K562 (cell line): ENCODE results near the gene NRXN3. TPM values are rescaled to one million over a fixed set of nuclear protein-coding genes. Genes with fewer than 3 reads are reported as not detected.

Experiments used
- ATAC-seq: fragments of 200-7000 bp; cut with Tn5 transposase; 3 replicates; pipeline ENCODE4 v1.9.1; 2020; ENCODE audit warnings: moderate library complexity
- BruUV-seq: library from RNA; stranded (reverse); fragments of 400-500 nt; replicated peaks from 2 replicates; lab custom pipeline; 2021; lab: Mats Ljungman, UMichigan
- CTCF ChIA-PET: fragments of 300-600 bp; formaldehyde crosslinking; extraction: SDS; loops from one replicate; lab custom pipeline; 2021; ENCODE audit warnings: low intra/inter-chr PET ratio; lab: Yijun Ruan, JAX
- POLR2A ChIA-PET: fragments of 300-600, 350-650 bp; sonication (Branson Sonifier 250); formaldehyde crosslinking; extraction: SDS; loops from one replicate; lab custom pipeline; 2021; ENCODE audit warnings: antibody characterized with exemption, inconsistent platforms; lab: Yijun Ruan, JAX
- DNase-seq, 4 experiments: peaks; one replicate each; pipeline versions ENCODE4 v3.0.0 to v3.0.0-alpha.2; 2011 to 2018; ENCODE audit warnings: low spot score in 3 of 4, mixed read lengths in 3 of 4; ENCODE audit errors: extremely low read depth in 1 of 4
- FAIRE-seq: peaks from 2 replicates; lab custom pipeline; 2011; peaks lifted over from hg19 to GRCh38; lab: Jason Lieb, UNC
- H2AFZ ChIP-seq: 2 replicates; pipeline ENCODE4 v1.6.0; 2011; ENCODE audit warnings: low read depth, low read length, control low read depth, inconsistent platforms
- H3K27ac ChIP-seq: fragments of 200-600 bp; 3 replicates; pipeline ENCODE4 v1.8.0; 2011; ENCODE audit warnings: low read depth, mild to moderate bottlenecking, control low read depth, inconsistent platforms, low read length, moderate library complexity, mixed read lengths; ENCODE audit errors: extremely low read depth
- H3K27me3 ChIP-seq, 2 experiments: fragments of 300-600 bp in 1 of 2; 2 replicates in 1 of 2; 3 replicates in 1 of 2; pipeline versions ENCODE4 v1.6.0 to v1.8.0; 2011; ENCODE audit warnings: inconsistent platforms in 2 of 2, low read length in 2 of 2, mild to moderate bottlenecking in 1 of 2, mixed read lengths in 1 of 2, moderate library complexity in 1 of 2; ENCODE audit not compliant: control insufficient read depth in 2 of 2, insufficient read depth in 2 of 2
- H3K36me3 ChIP-seq: fragments of 300-600 bp; 3 replicates; pipeline ENCODE4 v1.8.0; 2011; ENCODE audit warnings: mild to moderate bottlenecking, low read length, inconsistent platforms; ENCODE audit not compliant: control insufficient read depth, insufficient read depth
- H3K4me1 ChIP-seq, 2 experiments: fragments of 200-600 bp in 1 of 2; replicated peaks in 1 of 2; 2 replicates in 1 of 2; 3 replicates in 1 of 2; pipeline versions ENCODE4 v1.5.1 to v1.8.0; 2011; ENCODE audit warnings: inconsistent platforms in 2 of 2, low read length in 2 of 2, mild to moderate bottlenecking in 1 of 2, mixed read lengths in 1 of 2, moderate library complexity in 1 of 2; ENCODE audit not compliant: control insufficient read depth in 2 of 2, insufficient read depth in 2 of 2
- H3K4me2 ChIP-seq: 2 replicates; pipeline ENCODE4 v1.6.1; 2011; ENCODE audit warnings: low read length, control low read depth, inconsistent platforms, mixed read lengths; ENCODE audit not compliant: insufficient read depth
- H3K4me3 ChIP-seq: fragments of 200-600 bp; sonication (generic), shearing (Covaris generic); 2 replicates; pipeline ENCODE4 v1.5.1; 2016; ENCODE audit warnings: control low read depth, inconsistent platforms
- H3K79me2 ChIP-seq: fragments of 200-600 bp; 3 replicates; pipeline ENCODE4 v1.8.0; 2011; ENCODE audit warnings: low read length, inconsistent platforms; ENCODE audit not compliant: control insufficient read depth, insufficient read depth
- H3K9ac ChIP-seq, 2 experiments: 2 replicates each; pipeline versions ENCODE4 v1.6.0 to v1.6.1; 2011; ENCODE audit warnings: low read depth in 2 of 2, low read length in 2 of 2, control low read depth in 1 of 2, inconsistent platforms in 1 of 2, mild to moderate bottlenecking in 1 of 2, mixed read lengths in 1 of 2; ENCODE audit not compliant: insufficient read depth in 1 of 2
- H3K9me1 ChIP-seq: one replicate; pipeline ENCODE4 v1.6.0; 2011; ENCODE audit warnings: inconsistent platforms, mild to moderate bottlenecking, low read length, moderate library complexity; ENCODE audit not compliant: control insufficient read depth, insufficient read depth
- H3K9me3 ChIP-seq: replicated peaks from 2 replicates; pipeline ENCODE4 v1.5.1; 2011; ENCODE audit warnings: low read depth, low read length, inconsistent platforms; ENCODE audit not compliant: control insufficient read depth, insufficient read depth
- H4K20me1 ChIP-seq: replicated peaks from 2 replicates; pipeline ENCODE4 v1.6.1; 2011; ENCODE audit warnings: low read length, inconsistent platforms, mixed read lengths; ENCODE audit not compliant: control insufficient read depth, insufficient read depth
- ARID2 ChIP-seq: fragments of 450-650 bp; IDR thresholded peaks from 2 replicates; pipeline ENCODE4 v1.6.1; 2017; ENCODE audit warnings: antibody characterized with exemption, mild to moderate bottlenecking
- GATA2 ChIP-seq: sonication (generic); formaldehyde crosslinking; IDR thresholded peaks from 2 replicates; pipeline ENCODE4 v1.4.0; 2020; ENCODE audit warnings: mild to moderate bottlenecking, missing genetic modification reagents
- ILK ChIP-seq: fragments of 450-650 bp; IDR thresholded peaks from 2 replicates; pipeline ENCODE4 v1.6.1; 2016; ENCODE audit warnings: missing genetic modification characterization, low read depth, mild to moderate bottlenecking, missing compliant biosample characterization, moderate library complexity, borderline replicate concordance
- IRF2 ChIP-seq: sonication (generic); formaldehyde crosslinking; IDR thresholded peaks from 2 replicates; pipeline ENCODE4 v1.8.1; 2022; ENCODE audit warnings: mild to moderate bottlenecking, missing genetic modification reagents
- SAFB ChIP-seq: fragments of 200-400 bp; formaldehyde crosslinking; IDR thresholded peaks from 2 replicates; pipeline ENCODE4 v1.6.1; 2017; ENCODE audit warnings: low read depth, low read length, borderline replicate concordance
- THAP7 ChIP-seq: fragments of 250-450 bp; sonication (Bioruptor Pico); IDR thresholded peaks from 2 replicates; pipeline ENCODE4 v1.5.0; 2021
- ZBTB33 ChIP-seq: sonication (generic); formaldehyde crosslinking; IDR thresholded peaks from 2 replicates; pipeline ENCODE4 v1.8.1; 2023; ENCODE audit warnings: mild to moderate bottlenecking, missing genetic modification reagents
- ZKSCAN1 ChIP-seq: fragments of 150-350 bp; IDR thresholded peaks from 2 replicates; pipeline ENCODE4 v1.6.1; 2016; ENCODE audit warnings: low read depth, low read length
- ZNF316 ChIP-seq: fragments of 450-650 bp; IDR thresholded peaks from 2 replicates; pipeline ENCODE4 v1.6.1; 2016
- ZNF444 ChIP-seq: fragments of 250-450 bp; sonication (Bioruptor Pico); IDR thresholded peaks from 2 replicates; pipeline ENCODE4 v1.4.0; 2020; ENCODE audit warnings: mild to moderate bottlenecking, moderate library complexity
- WGBS: fragments of 100-300 bp; shearing (Covaris generic); methylation state at CpG from one replicate; pipeline ENCODE4 v1.1.6; 2016; ENCODE audit warnings: low coverage, mixed read lengths; ENCODE audit not compliant: insufficient coverage; ENCODE audit errors: missing lambda C conversion rate; 5-methylcytosine and 5-hydroxymethylcytosine counted together
- in situ Hi-C: fragments of 300-500 bp; cut with MboI; formaldehyde crosslinking; loops from 4 replicates; pipeline ENCODE4 v1.15.0; 2018; ENCODE audit warnings: inconsistent platforms, mixed read lengths
- intact Hi-C: fragments of 100-400 bp; cut with micrococcal nuclease; formaldehyde crosslinking; loops from 2 replicates; pipeline ENCODE4 v1.14.2; 2022
- polyA plus RNA-seq, 8 experiments: library from polyadenylated mRNA; depleted of rRNA in 4 of 8; stranded (reverse) in 5 of 8; unstranded in 3 of 8; fragments of >200 nt; fragmentation: Nextera tagmentation in 2 of 8; fragmentation: Illumina TruSeq in 1 of 8; extraction: Ambion mirVana in 2 of 8; extraction: Trizol in 1 of 8; gene quantifications; 2 replicates each; pipeline versions ENCODE4 v1.2.1 to v1.2.3, GENCODE V29; 2011 to 2014; ENCODE audit warnings: inconsistent platforms in 1 of 8, missing spikeins in 1 of 8
- total RNA-seq, 7 experiments: library from RNA; depleted of rRNA in 6 of 7; stranded (reverse); fragments of >200 nt in 6 of 7; fragmentation: Illumina TruSeq in 2 of 7; extraction: Trizol in 2 of 7; gene quantifications; 2 replicates each; pipeline versions ENCODE4 v1.2.1 to v1.2.3, GENCODE V29; 2011 to 2021; ENCODE audit warnings: low replicate concordance in 1 of 7
- TF ChIP-seq, protein P1 (sequence below): fragments of 450-650 bp; formaldehyde crosslinking; IDR thresholded peaks from 2 replicates; pipeline ENCODE4 v1.4.0; 2020; ENCODE audit warnings: mild to moderate bottlenecking, moderate library complexity

NRXN3 gene
- total and polyA plus RNA-seq, 9 of the 15 experiments (the other 6 are each of a cell fraction or from before 2014, with no cell fraction given), result 0.09 TPM; not detected in 8

DNA sequence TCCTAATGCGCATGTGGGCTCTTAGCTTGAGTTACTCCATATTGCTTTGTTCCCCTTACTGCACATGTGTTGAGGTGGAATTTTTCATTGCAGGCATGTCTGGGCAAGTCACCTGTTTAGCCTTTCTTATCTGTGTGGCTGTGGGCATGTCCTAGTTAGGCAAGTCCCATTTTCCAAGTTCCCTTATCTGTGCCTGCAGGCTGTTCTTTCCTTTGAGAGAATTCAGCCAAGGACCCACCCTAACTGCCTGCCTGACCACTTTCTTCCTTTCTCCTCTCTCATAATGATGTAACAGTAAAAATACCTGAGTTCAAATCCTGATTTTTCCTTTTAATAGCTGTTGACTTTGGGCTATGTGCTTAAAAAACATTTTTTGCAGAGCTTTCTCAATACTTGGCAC, 870.6 kb downstream of the NRXN3 start:
- H3K27me3 ChIP-seq, result no peaks in the 10 kb centered on the region
- TF ChIP-seq ZNF444 (CRISPR knock-in tag), result no peak
- H3K4me2 ChIP-seq, result no peak overlapping the region
- no peaks in the 10 kb centered on the region for H3K36me3 ChIP-seq
- BruUV-seq, result no TSS peak
- no peak overlapping the region for H3K27ac ChIP-seq
- no peak overlapping the region for H3K9ac ChIP-seq
- intact Hi-C loops (no loop called here), in situ Hi-C loops (no loop called here)
- H3K79me2 ChIP-seq, result no peaks in the 10 kb centered on the region
- H3K4me3 ChIP-seq, result no peak overlapping the region
- POLR2A ChIA-PET, result no interaction called here
- H3K4me1 ChIP-seq, result no peaks in the 10 kb centered on the region
- CTCF ChIA-PET, result no interaction called here
- H3K9me1 ChIP-seq, result no peaks in the 10 kb centered on the region
- FAIRE-seq (no peak), DNase-seq (no peak), ATAC-seq (no peak)
- WGBS, result 0% methylated on average over 1 of the region's 1 CpG
- no peaks in the 10 kb centered on the region for H4K20me1 ChIP-seq
- H3K9me3 ChIP-seq, result no peaks in the 10 kb centered on the region
- no peak overlapping the region for H2AFZ ChIP-seq

- H3K79me2 ChIP-seq, result no peaks in the 10 kb centered on the region
- H3K27ac ChIP-seq, result no peak overlapping the region
- no peak overlapping the region for H3K9ac ChIP-seq
- DNase-seq, result no peak
- intact Hi-C loops (no loop called here), in situ Hi-C loops (no loop called here)
- H3K4me3 ChIP-seq, result no peak overlapping the region
- no peaks in the 10 kb centered on the region for H3K9me1 ChIP-seq
- no peaks in the 10 kb centered on the region for H3K36me3 ChIP-seq
- no peak overlapping the region for H3K4me2 ChIP-seq
- ChIA-PET POLR2A (no interaction called here), CTCF (no interaction called here)
- no TSS peak for BruUV-seq
- no peaks in the 10 kb centered on the region for H3K4me1 ChIP-seq
- no peak for FAIRE-seq
- ATAC-seq, result no peak
- no peaks in the 10 kb centered on the region for H4K20me1 ChIP-seq
- H2AFZ ChIP-seq, result no peak overlapping the region
- WGBS, result 2% methylated on average over 7 of the region's 7 CpGs
- H3K9me3 ChIP-seq, result no peaks in the 10 kb centered on the region
- H3K27me3 ChIP-seq, result no peaks in the 10 kb centered on the region
- TF ChIP-seq ARID2 (no peak), IRF2 (CRISPR knock-in tag) (no peak), SAFB (no peak), ILK (no peak), ZKSCAN1 (no peak), THAP7 (no peak), GATA2 (CRISPR knock-in tag) (no peak), ZNF316 (no peak), ZBTB33 (CRISPR knock-in tag) (no peak)
- TF ChIP-seq, protein P1, sequence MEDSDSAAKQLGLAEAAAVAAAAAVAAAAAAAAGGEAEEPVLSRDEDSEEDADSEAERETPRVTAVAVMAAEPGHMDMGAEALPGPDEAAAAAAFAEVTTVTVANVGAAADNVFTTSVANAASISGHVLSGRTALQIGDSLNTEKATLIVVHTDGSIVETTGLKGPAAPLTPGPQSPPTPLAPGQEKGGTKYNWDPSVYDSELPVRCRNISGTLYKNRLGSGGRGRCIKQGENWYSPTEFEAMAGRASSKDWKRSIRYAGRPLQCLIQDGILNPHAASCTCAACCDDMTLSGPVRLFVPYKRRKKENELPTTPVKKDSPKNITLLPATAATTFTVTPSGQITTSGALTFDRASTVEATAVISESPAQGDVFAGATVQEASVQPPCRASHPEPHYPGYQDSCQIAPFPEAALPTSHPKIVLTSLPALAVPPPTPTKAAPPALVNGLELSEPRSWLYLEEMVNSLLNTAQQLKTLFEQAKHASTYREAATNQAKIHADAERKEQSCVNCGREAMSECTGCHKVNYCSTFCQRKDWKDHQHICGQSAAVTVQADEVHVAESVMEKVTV (CRISPR knock-in tag), result no peak
Observed at GRCh38 chr14:79043194-79043889, 873.2 kb downstream of the NRXN3 start.
